IMR-90 (cell line): ENCODE measurements around the gene NCAPG2.

Source experiments
- CTCF ChIP-seq: conservative IDR thresholded peaks from 2 replicates; pipeline ENCODE4 v1.5.1; 2012; ENCODE audit warnings: mild to moderate bottlenecking, low read depth, low read length, improper control_type of control experiment
- ELK1 ChIP-seq: fragments of 150-350 bp; IDR thresholded peaks from 2 replicates; pipeline ENCODE4 v1.6.1; 2016; ENCODE audit warnings: low read depth, mild to moderate bottlenecking, low read length, moderate library complexity, borderline replicate concordance
- FOS ChIP-seq: fragments of 150-350 bp; IDR thresholded peaks from 2 replicates; pipeline ENCODE4 v1.6.1; 2016; ENCODE audit warnings: low read depth, low read length
- MAZ ChIP-seq: IDR thresholded peaks from 2 replicates; pipeline ENCODE4 v1.6.1; 2012; ENCODE audit warnings: low read depth, mild to moderate bottlenecking, low read length, improper control_type of control experiment, moderate library complexity, borderline replicate concordance
- MXI1 ChIP-seq: IDR thresholded peaks from 2 replicates; pipeline ENCODE4 v1.6.1; 2012; ENCODE audit warnings: low read depth, mild to moderate bottlenecking, low read length, moderate library complexity, borderline replicate concordance
- POLR2A ChIP-seq: IDR thresholded peaks from 2 replicates; pipeline ENCODE4 v1.6.1; 2012; ENCODE audit warnings: mild to moderate bottlenecking, low read depth, low read length
- RAD21 ChIP-seq: IDR thresholded peaks from 2 replicates; pipeline ENCODE4 v1.6.1; 2012; ENCODE audit warnings: low read length, improper control_type of control experiment
- RCOR1 ChIP-seq: IDR thresholded peaks from 2 replicates; pipeline ENCODE4 v1.6.1; 2012; ENCODE audit warnings: mild to moderate bottlenecking, low read length, improper control_type of control experiment; ENCODE audit not compliant: insufficient replicate concordance

- TF ChIP-seq RCOR1 (no peak), FOS (no peak), POLR2A (no peak), RAD21 (no peak), CTCF (no peak), ELK1 (no peak), MAZ (no peak), MXI1 (no peak)
These were observed 62.5 kb downstream of the NCAPG2 start for GRCh38 chr7:158642149-158642548.
